ENCODE results near the gene OR4B1.

Gene OR4B1

GRCh38 chr11:48216510-48216909 is at the start of gene OR4B1:
Gene OR4B1, plus strand, starts transcription at chr11:48216810. Its CDS starts 0 bp downstream, at chr11:48216810.
- no peaks in the 10 kb centered on the region for H3K36me3 Mint-ChIP-seq (ENCODE audit: low read depth)
- H3K27ac Mint-ChIP-seq, result no peak within 1 kb of the TSS
- peaks cover 36% of the 10 kb centered on the region for H3K9me3 Mint-ChIP-seq
- H3K4me3 Mint-ChIP-seq, result no peak within 1 kb of the TSS
- no peaks in the 10 kb centered on the region for H3K27me3 Mint-ChIP-seq (ENCODE audit: low read depth, poor library complexity)
- DNase-seq, result no peak
- no peak for TF ChIP-seq CTCF (IDR thresholded peaks at IDR 0.05)
- H3K4me1 Mint-ChIP-seq, result no peaks in the 10 kb centered on the region

GRCh38 chr11:48167380-48167779 is 49.2 kb upstream of the OR4B1 start:
- no peak overlapping the region for H3K27ac Mint-ChIP-seq
- TF ChIP-seq CTCF (IDR thresholded peaks at IDR 0.05), result no peak
- DNase-seq, result no peak
- no peak overlapping the region for H3K4me3 Mint-ChIP-seq
- H3K4me1 Mint-ChIP-seq, result peaks cover 46% of the 10 kb centered on the region
- H3K27me3 Mint-ChIP-seq (ENCODE audit: low read depth, poor library complexity), result no peaks in the 10 kb centered on the region
- no peaks in the 10 kb centered on the region for H3K9me3 Mint-ChIP-seq
- peaks cover 55% of the 10 kb centered on the region for H3K36me3 Mint-ChIP-seq (ENCODE audit: low read depth)

GRCh38 chr11:48168815-48169214 is 47.8 kb upstream of the OR4B1 start:
- no peak overlapping the region for H3K27ac Mint-ChIP-seq
- H3K4me1 Mint-ChIP-seq, result peaks cover 47% of the 10 kb centered on the region
- H3K9me3 Mint-ChIP-seq, result no peaks in the 10 kb centered on the region
- H3K36me3 Mint-ChIP-seq (ENCODE audit: low read depth), result peaks cover 49% of the 10 kb centered on the region
- no peak overlapping the region for H3K4me3 Mint-ChIP-seq
- H3K27me3 Mint-ChIP-seq (ENCODE audit: low read depth, poor library complexity), result no peaks in the 10 kb centered on the region
- DNase-seq, result no peak
- TF ChIP-seq CTCF (IDR thresholded peaks at IDR 0.05), result no peak

GRCh38 chr11:48169259-48169658 is 47.4 kb upstream of the OR4B1 start:
- H3K4me3 Mint-ChIP-seq, result no peak overlapping the region
- H3K27ac Mint-ChIP-seq, result peak overlapping the region; percentile 47
- peaks cover 44% of the 10 kb centered on the region for H3K36me3 Mint-ChIP-seq (ENCODE audit: low read depth)
- H3K4me1 Mint-ChIP-seq, result peaks cover 47% of the 10 kb centered on the region
- no peaks in the 10 kb centered on the region for H3K27me3 Mint-ChIP-seq (ENCODE audit: low read depth, poor library complexity)
- TF ChIP-seq CTCF (IDR thresholded peaks at IDR 0.05), result no peak
- no peak for DNase-seq
- H3K9me3 Mint-ChIP-seq, result no peaks in the 10 kb centered on the region

- H3K27me3 Mint-ChIP-seq (ENCODE audit: low read depth, poor library complexity), result no peaks in the 10 kb centered on the region
- DNase-seq, result peak; percentile 20
- peak overlapping the region; percentile 20 for H3K27ac Mint-ChIP-seq
- no peak for TF ChIP-seq CTCF (IDR thresholded peaks at IDR 0.05)
- peaks cover 47% of the 10 kb centered on the region for H3K4me1 Mint-ChIP-seq
- H3K9me3 Mint-ChIP-seq, result no peaks in the 10 kb centered on the region
- H3K4me3 Mint-ChIP-seq, result peak overlapping the region; percentile 47
- peaks cover 42% of the 10 kb centered on the region for H3K36me3 Mint-ChIP-seq (ENCODE audit: low read depth)
Observed at GRCh38 chr11:48169717-48170116, 46.9 kb upstream of the OR4B1 start.

Data from nephron progenitor cell (in vitro differentiated cells).